GM10847 (cell line): Measurements from ENCODE around the gene PLEKHM3.

Experiments used
- POLR2A ChIP-seq: IDR thresholded peaks from 2 replicates; pipeline ENCODE4 v1.6.1; 2011; ENCODE audit not compliant: insufficient read length; ENCODE audit errors: extremely low read depth

Gene PLEKHM3

DNA sequence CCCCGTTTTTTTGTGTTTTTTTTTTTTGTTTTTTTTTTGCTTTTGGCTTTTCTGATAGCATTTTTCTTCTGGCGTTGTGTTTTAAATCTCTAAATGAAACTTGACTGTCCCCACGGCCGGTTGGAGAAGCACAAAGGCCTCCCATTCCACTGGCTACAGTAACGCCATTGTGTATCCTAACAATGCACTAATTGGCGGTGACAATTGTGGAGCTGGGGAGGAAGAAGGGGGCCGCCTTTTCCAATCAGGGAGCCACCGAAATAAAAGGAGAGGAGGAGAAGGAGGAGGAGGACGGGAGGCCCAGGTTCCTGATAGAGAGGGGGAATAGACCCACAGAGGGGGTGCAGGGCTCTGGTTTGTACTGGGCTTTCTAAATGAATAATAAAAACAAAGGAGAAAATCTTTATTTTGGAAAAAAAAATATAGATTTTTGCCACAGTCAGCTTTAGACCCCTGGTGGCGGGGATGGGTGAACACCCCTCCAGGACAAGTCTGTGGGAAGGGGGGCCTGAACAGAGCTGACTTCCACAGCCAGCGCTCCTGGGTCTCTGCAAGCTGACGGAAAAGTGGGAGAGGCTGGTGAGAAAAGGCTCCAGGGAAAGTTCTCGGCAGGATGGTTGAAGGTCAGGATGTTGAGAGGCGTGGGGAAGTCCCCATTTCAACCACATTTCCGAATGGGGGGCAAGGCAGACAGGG lies 212.0 kb downstream of the PLEKHM3 start:
- TF ChIP-seq POLR2A, result no peak

DNA sequence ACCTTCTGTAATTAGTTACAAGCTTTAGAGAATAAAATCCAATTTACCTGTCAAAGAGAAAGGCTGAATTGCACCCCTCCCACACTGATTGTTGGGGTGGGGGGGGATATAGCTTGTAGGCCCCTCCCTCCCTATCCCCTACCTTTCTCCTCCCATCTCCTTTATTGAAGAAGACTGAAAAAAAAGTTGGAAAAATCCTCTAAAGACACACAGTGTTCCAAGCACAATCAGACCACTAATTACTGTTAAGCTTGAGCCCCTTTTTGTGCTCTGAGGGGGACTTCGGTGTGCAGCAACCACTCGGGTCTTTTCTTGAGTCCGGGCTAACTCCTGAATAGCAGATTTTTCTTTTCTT lies 212.6 kb downstream of the PLEKHM3 start:
- no peak for TF ChIP-seq POLR2A

DNA sequence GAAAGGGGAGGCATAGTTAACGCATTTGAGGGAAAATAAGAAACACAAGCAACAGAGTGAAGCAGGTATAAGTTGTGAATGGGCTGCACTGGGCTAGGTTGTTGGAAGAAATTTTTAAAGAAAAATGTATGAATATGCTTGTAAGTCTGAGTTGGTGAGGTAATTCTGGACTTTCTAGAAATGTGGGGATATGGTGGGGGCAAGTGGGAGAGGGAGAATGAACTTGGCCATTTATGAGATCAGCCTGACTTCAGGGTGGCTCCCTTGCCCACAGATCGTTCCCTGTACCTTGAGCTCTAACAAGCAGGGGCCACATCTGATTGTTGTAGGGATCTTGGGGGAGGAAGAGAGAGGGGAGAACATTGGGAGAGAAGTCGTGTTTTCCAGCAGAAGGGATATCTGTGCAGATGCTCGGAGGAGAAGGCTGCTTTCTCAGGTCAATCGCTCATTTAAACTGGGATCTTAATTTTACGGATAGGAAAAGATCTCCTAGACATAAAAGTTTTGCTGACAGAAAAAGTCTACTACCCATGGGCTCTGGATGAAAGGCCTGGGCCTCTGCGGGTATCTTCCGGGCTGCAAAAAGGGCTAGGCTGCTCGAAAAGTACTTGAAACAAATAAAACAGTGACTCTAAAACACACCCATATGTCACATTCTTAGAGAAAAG lies 213.1 kb downstream of the PLEKHM3 start:
- TF ChIP-seq POLR2A, result no peak

DNA sequence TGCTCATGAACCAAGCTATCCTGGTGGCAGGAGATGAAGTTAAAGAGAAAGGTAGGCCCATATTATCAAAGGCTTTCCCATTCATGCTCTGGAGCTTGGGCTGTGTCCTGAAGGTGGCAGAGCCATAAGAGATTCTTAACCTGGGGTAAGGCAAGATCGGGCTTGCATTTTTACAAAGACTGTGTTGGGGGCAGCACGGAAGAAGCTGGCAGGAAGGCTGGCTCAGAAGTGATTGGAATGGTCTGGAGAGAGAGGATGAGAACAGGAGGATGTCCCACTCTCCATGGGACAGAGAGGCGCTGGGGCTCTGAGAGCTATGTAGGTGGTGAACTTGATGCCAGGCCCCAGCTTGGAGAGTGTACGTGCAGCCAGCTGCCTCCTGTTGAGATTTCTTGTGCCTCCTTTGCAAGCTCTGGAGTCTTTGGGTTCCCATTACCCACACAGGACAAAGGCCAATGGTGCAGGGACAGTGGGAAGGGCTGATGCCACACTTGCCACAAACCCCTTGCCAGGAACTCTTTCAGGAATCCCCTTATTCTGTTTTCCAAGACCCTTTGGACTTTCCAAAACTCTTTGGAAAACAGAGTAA lies 215.0 kb downstream of the PLEKHM3 start:
- no peak for TF ChIP-seq POLR2A

DNA sequence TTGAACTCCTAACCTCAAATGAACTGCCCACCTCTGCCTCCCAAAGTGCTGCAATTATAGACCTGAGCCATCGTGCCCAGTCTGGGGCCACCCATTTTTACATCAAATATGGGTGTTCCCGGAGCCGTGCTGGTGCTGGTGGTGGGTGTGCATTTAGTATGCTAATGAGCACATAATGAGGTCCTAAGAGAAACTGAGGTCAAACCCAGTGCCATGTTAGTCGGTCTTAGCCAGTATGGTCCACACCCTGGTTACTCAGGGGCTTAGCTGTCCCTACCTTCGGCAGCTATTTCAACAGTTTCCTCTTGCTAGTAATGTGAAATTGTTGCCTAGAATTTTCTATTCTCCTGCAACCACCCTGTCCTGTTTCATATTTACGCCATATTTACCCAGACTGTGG lies 217.2 kb downstream of the PLEKHM3 start:
- TF ChIP-seq POLR2A, result no peak

DNA sequence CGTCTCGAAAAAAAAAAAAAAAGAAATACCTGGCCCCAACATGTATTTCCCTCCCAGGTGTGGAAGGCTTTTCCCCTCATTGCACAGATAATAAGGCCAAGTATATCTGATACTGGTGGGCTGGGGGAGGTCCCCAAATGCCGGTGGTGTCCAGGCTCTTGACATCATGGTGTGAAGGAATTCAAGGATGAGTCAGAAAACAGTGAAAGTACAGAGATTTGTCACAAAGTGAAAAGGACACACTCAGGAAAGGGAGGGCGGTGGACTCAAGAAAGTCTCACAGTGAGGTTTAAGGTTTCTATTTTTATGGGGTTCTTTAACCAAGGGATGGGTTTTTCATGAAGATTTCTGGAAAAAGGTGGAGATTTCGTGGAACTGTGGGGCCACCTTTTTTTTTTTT lies 217.8 kb downstream of the PLEKHM3 start:
- no peak for TF ChIP-seq POLR2A

DNA sequence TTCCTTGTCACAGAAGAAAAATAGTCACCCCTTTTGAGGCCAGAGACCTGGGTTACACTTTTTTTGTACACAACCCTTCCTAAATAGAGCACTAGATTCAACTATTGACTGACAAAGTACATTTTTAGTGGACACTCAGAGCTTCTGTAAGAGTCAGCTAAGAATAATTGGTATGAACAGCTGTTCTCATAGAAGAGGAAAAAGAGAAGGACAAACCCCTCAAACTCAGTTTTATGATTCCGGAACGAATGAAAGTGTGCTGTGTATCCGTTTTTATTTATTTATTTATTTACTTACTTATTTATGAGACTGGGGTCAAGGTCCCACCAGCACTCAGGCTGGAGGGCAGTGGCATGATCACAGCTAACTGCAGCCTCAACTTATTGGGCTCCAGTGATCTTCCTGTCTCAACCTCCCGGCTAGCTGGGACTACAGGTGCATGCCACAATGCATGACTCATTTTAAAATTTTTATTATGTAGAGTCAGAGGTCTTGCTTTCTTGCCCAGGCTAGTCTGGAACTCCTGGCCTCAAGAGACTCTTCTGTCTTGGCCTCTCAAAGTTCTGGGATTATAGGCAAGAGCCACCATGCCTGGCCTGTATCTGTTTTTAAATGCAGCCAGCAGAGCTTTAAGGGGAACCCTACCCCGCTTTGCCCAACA lies 219.6 kb downstream of the PLEKHM3 start:
- TF ChIP-seq POLR2A, result no peak

DNA sequence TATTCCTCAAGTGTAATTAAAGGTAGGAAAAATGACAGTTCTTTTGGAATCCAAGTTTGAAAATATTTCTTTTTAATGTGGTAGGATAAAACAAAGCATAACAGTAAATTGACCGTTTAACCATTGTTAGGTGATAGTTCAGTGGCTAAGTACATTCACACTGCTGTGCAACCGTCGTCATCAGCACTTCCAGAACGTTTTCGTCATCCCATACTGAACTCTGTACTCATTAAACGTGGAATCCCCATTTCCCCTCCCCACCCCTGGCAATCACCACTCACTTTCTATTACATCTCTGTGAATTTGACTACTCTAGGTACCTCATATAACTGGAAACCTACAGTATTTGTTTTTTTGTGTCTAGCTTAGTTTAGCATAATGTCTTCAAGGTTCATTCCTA lies 222.7 kb downstream of the PLEKHM3 start:
- TF ChIP-seq POLR2A, result no peak

DNA sequence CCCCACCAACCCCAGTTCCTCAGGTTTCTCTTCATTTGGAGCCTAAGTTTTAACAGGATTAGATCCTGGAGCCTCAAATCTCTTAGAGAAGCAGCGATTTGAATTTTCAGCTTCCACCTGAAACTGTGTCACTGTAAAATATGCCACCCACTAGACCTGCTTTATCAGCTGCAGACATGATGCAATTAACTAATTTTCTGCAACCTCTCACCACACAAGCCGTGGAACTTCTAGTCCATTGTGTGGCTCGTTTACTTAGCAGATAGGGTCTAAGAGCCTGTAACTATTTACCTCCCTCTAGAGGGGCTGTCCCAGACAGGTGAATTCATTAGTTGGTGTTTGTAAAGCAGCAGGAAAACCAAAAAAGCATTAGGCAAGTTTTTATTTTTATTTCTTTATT lies 224.1 kb downstream of the PLEKHM3 start:
- no peak for TF ChIP-seq POLR2A

DNA sequence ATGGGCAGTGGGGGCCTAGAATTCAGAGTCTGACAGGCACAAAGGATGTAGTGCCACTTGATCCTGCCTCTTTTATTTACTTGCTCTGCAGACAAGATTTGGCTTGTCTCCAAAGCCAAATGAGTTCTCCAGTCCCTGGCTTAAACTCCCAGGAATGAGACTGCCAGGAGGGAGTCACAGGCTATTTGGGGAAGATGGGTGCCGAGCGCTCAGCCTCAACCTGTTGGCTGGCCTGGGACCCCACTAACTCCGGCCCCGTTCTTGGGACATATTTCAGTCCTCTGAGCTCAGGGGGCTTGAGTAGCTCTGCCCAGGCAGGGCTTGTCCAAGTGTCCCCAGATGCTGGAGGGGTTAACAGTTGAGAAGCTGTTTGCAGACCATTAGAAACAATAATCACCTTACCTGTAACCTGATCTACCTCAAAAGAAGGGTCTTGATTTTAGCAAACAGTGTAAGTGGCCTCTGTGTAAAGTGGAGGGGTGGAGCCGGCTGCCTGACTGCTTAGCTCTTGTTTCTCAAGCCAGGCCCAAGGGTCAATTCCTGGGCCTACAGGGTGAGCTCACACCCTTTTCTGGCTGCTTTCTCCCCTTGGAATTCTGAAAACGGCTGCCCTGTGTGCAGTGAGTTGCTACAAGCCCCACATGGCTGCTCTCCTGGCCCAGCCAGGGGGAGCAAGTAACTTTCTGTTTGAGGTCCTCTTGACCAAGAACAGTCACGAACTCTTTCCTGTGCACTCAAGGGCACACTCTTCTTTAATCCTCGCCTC lies 228.6 kb downstream of the PLEKHM3 start:
- no peak for TF ChIP-seq POLR2A

DNA sequence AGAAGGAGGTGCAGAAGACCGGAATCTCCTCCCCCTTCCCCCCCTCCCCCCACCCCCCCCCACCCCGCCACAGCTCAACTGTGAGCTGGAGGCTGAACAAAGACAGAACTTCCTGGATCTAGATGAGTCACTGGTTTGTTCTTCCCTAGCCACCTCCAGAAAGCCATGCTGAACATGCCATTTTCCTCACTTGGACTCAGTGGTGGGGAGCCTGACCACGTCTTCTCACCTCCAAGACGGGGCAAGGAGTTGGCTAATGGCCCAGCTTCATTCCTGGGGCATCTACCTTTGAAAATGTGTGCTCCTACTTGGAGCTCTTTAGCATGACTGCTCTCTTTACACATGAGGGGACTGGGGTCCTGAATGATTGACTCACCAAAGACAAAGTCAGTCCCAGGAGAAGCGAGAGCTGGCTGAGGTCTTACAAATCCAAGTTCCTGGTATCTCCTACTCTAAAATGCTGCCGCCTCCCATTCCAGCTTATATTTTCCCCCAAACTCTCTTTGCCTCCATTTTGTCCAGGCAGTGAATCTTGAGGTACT lies 233.0 kb downstream of the PLEKHM3 start:
- TF ChIP-seq POLR2A, result no peak

DNA sequence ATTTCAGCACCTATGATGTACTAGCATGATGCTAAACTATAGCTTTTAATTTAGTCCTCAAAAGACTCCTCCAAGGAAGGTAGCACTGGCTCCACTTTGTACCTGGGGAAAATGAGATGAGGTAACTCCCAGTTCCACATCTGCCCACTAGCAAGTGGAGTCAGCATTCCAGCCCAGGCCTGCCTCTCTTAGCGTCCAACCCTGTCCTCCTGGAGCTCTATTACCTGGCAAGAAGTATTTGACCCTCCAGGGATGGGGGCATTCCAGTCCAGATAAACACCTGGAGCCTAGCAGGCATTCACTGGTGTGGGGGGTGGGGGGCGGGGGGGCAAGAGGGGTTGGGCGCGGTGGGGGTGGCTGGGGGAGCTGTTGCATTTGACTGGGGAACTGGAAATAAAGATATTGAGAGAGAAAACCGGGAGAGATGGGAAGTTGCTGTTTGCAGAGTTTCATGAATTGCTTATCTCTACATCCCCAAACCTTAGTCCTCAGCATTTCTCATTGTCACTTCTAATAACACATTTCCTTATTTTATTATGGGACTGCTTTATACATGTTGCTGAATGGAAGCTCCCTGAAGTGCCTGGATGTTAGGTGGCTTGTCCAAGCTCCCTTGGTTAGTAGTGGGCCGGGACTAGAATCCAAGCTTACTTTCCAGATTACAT lies 233.6 kb downstream of the PLEKHM3 start:
- TF ChIP-seq POLR2A, result no peak

DNA sequence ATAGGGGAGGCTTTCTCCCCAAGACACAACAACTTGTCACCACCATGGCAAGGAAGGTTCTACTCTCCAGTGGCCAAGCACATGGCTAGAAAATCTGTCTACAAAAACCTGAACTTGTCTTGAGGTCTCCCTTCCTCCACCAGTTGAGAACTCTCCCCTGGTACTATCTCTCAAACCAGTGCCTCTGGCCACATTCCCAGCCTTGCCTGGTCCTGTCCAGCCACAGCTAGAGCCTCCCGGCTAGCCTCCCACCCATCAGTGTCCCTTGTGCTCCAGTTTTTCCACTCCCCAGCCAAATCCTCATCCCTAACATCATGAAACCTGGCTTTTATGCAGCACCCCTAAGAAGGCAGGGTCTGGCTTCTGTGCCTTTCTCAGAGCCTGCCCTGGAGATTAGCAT lies 234.4 kb downstream of the PLEKHM3 start:
- no peak for TF ChIP-seq POLR2A

DNA sequence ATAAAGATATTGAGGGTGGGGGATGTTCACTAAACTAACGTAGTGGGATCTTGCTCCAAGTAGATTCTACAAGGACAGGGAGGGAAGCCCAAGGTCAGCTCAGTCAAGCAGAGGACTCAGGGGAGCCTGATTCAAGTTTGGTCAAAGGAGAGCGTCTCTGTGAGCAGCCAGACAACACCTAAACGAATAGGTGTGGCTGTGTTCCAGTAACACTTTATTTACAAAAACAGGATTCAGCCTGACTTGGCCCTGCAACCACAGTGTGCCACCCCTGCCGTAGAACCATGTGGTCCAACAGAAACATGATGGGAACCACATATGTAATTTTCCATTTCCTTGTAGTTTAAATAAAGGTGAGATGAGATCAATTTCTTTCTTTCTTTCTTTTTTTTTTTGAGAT lies 237.5 kb downstream of the PLEKHM3 start:
- no peak for TF ChIP-seq POLR2A

DNA sequence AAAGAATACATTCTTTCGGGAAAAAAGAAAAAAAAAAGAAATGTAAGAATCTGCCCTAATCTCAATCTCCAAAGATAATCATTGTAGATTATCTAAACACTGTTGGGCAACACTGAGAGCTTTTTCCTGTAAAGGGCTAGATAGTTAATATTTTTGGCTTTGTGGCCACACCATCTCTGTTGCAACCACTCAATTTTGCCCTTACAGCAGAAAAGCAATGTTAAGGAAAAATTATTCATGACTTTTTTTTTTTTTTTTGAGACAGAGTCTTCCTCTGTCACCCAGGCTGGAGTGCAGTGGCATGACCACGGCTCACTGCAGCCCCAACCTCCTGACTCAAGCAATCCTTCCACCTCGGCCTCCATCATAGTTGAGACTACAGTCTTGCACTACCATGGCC lies 238.3 kb downstream of the PLEKHM3 start:
- no peak for TF ChIP-seq POLR2A
